HG02798 (cell line): ENCODE data around the gene GDF2.

ENCODE experiments used
- ATAC-seq: cut with Tn5 transposase; IDR thresholded peaks from one replicate; pipeline ENCODE4 v1.9.1; 2021; ENCODE audit warnings: mild to moderate bottlenecking; ENCODE audit not compliant: unreplicated experiment, poor library complexity

GDF2 gene

GRCh38 chr10:47290338-47290737 lies 31.9 kb upstream of the GDF2 start:
- ATAC-seq, result no peak

GRCh38 chr10:47291682-47292081 lies 30.6 kb upstream of the GDF2 start:
- ATAC-seq, result no peak

GRCh38 chr10:47294057-47294456 lies 28.2 kb upstream of the GDF2 start:
- no peak for ATAC-seq

- no peak for ATAC-seq
Measured at GRCh38 chr10:47294501-47294900, 27.8 kb upstream of the GDF2 start.

- ATAC-seq, result no peak
Measured at GRCh38 chr10:47295411-47295810, 26.8 kb upstream of the GDF2 start.

- ATAC-seq, result no peak
Measured at GRCh38 chr10:47296156-47296894, 25.9 kb upstream of the GDF2 start.

GRCh38 chr10:47296941-47297340 lies 25.3 kb upstream of the GDF2 start:
- no peak for ATAC-seq

- ATAC-seq, result no peak
Measured at GRCh38 chr10:47297866-47298540, 24.3 kb upstream of the GDF2 start.

- ATAC-seq, result no peak
Measured at GRCh38 chr10:47298715-47299114, 23.5 kb upstream of the GDF2 start.

GRCh38 chr10:47299611-47300428 lies 22.4 kb upstream of the GDF2 start, which contains the start of gene GDF10:
Gene GDF10, plus strand, starts transcription at chr10:47300197. Its CDS starts 455 bp downstream, at chr10:47300652.
- ATAC-seq, result no peak

GRCh38 chr10:47300429-47300931 lies 21.8 kb upstream of the GDF2 start:
- ATAC-seq, result no peak

GRCh38 chr10:47301833-47302232 lies 20.4 kb upstream of the GDF2 start:
- ATAC-seq, result no peak

GRCh38 chr10:47303105-47303504 lies 19.1 kb upstream of the GDF2 start:
- no peak for ATAC-seq

- no peak for ATAC-seq
Measured at GRCh38 chr10:47303866-47304265, 18.4 kb upstream of the GDF2 start.

- no peak for ATAC-seq
Measured at GRCh38 chr10:47305566-47305965, 16.7 kb upstream of the GDF2 start.

- no peak for ATAC-seq
Measured at GRCh38 chr10:47306387-47307210, 15.7 kb upstream of the GDF2 start.

GRCh38 chr10:47307381-47307780 lies 14.9 kb upstream of the GDF2 start:
- ATAC-seq, result no peak

GRCh38 chr10:47308775-47309174 lies 13.5 kb upstream of the GDF2 start:
- no peak for ATAC-seq

GRCh38 chr10:47309408-47310089 lies 12.7 kb upstream of the GDF2 start:
- ATAC-seq, result no peak
